ENCODE data around the gene WWTR1. TPM values are rescaled to one million over a fixed set of nuclear protein-coding genes. Genes with fewer than 3 reads are reported as not detected.

WWTR1 gene
- total RNA-seq, result 145 and 147 TPM in 2 replicates

DNA sequence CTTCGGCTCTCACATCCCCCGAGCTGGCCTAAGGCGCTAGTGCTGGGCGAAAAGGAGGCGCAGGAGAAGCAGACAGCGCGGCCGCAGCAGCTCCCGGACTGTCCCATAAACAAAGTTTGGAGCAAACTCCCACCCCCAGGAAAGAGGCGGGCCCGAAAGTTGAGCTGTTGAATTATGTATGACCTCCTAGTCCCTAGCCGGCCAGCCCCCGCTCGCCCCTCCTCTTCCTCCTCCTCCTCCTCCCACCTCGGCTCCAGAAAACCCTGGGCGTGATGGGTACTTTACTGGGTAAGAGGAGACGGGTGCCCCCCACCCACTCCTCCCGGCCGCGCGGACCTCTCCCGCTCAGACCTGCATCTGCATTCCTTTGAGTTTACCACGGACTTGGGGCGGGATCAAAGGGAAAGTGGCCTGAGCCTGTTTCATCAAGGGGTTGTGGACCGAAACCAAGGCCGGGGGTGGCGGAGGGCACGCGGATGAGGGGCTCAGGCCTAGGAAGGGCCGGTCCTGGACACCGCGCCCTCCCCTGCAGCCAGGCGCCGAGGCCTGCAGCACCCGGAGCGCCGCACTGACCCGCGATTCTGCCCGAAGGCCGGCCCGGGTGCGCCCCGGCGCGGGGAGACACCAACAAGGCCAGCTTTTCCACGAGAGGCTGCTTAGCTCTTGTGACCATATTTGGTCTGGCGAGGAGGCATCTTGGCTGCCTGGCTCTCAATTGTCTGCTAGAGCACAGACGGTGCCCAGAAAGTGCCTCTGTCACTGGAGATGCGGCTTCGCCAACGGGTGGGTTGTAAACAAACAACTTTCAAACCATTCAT, at the start of gene WWTR1:
TSS of gene WWTR1 (minus strand) at position 100 of the 818 bp plus-strand sequence. CDS start 719 bp downstream, outside the sequence.

DNA sequence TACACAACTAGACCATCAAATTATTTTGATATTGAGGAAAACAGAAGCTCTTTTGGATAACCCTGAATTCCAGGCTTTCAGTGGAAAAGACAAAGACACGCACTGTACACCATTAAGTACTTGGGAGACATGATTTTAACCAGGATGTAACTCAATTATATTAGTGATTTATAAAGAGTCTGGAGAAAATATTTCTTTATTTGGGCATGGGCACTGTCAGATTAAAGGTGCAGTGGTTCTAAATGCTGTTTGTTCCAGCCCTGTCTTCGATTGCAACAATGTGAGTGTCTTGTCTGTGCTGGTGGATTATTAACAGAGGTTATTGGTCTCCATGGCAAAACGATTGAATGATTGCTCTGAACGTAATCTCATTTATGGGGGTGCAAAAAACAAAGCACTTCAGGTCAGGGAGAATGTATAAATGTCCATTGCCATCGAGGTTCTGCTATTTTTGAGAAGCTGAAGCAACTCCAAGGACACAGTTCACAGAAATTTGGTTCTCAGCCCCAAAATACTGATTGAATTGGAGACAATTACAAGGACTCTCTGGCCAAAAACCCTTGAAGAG, 183.5 kb downstream of the WWTR1 start, which contains the start of gene TM4SF4:
TSS of gene TM4SF4 (plus strand) at position 448 of the 568 bp plus-strand sequence. CDS start 181 bp downstream, outside the sequence.

Other genes with a start within 250 kb of the WWTR1 start
- 0.65 and 3.5 TPM in 2 replicates for gene TM4SF4, start 183.3 kb downstream of the WWTR1 start, total RNA-seq
- gene COMMD2, start 94.5 kb upstream of the WWTR1 start, total RNA-seq, result 21.4 and 26.7 TPM in 2 replicates
- gene ANKUB1, start 134.5 kb upstream of the WWTR1 start, total RNA-seq, result not detected in 2 replicates
- 20.9 and 28.8 TPM in 2 replicates for gene RNF13, start 155.2 kb upstream of the WWTR1 start, total RNA-seq

Data from mesangial cell (primary cell).